GM10248 (cell line): Measurements from ENCODE around the gene ANKRD29.

Experiments used
- CTCF ChIA-PET: fragments of 300-600 bp; sonication (Branson Sonifier 250); formaldehyde crosslinking; extraction: SDS; loops from one replicate; lab custom pipeline; 2021; ENCODE audit warnings: antibody characterized with exemption; lab: Yijun Ruan, JAX
- POLR2A ChIA-PET: fragments of 350-650 bp; sonication (Branson Sonifier 250); formaldehyde crosslinking; extraction: SDS; loops from one replicate; lab custom pipeline; 2020; ENCODE audit warnings: antibody characterized with exemption; lab: Yijun Ruan, JAX
- DNase-seq: peaks from one replicate; pipeline ENCODE4 v3.0.0; 2012; ENCODE audit errors: extremely low spot score
- TF ChIP-seq, protein P1 (sequence below): IDR thresholded peaks from 2 replicates; pipeline ENCODE4 v1.5.1; 2012; ENCODE audit warnings: mild to moderate bottlenecking, low read depth; ENCODE audit errors: extremely low read depth, missing control alignments, control extremely low read depth

Gene ANKRD29

DNA sequence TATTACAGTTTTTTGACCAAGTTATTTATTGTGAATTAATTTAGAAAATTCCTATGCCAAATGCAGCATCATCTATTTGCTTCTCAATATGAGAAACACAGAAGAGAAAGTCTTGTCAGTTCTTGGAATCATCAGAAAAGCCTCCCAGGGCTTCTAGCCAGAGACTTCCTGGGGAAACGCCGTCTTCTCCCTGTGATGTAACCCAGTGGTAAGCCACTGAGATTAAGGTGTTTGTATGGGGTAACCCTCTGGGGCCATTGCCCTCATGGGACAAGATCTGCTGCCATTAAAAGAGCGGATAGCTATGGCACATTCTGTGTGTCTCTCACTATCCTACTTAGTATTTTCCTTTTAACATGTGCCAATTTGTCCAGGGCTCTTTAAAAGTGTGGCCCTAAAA lies 28.0 kb downstream of the ANKRD29 start:
- CTCF ChIA-PET, result interaction anchor here (1.2 kb wide), 1 partner anchor 12 kb away, joined by 3 read pairs; no protein-coding TSS in a partner anchor
- TF ChIP-seq, protein P1, sequence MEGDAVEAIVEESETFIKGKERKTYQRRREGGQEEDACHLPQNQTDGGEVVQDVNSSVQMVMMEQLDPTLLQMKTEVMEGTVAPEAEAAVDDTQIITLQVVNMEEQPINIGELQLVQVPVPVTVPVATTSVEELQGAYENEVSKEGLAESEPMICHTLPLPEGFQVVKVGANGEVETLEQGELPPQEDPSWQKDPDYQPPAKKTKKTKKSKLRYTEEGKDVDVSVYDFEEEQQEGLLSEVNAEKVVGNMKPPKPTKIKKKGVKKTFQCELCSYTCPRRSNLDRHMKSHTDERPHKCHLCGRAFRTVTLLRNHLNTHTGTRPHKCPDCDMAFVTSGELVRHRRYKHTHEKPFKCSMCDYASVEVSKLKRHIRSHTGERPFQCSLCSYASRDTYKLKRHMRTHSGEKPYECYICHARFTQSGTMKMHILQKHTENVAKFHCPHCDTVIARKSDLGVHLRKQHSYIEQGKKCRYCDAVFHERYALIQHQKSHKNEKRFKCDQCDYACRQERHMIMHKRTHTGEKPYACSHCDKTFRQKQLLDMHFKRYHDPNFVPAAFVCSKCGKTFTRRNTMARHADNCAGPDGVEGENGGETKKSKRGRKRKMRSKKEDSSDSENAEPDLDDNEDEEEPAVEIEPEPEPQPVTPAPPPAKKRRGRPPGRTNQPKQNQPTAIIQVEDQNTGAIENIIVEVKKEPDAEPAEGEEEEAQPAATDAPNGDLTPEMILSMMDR, result no peak
- no peak for DNase-seq
- POLR2A ChIA-PET, result no interaction called here

DNA sequence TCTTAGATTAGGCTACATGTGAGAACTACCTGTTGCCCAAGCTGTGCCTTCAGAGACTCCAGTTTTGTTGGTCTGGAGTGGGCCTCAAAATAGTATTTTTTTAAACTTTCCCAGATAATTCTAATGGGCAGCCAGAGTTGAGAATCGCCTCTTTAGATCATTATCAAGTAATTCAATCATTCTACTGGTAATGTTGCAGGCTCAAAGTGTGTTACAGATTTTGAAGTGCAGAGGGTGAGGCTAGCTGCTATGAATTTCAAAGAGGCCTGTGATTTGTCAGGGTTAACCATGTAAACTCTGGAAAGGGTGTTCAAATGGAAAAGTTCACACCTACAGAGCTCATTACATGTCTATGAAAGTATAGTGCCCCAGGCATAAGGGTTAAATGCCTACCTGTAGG lies 30.1 kb downstream of the ANKRD29 start:
- DNase-seq, result no peak
- ChIA-PET POLR2A (no interaction called here), CTCF (interaction anchor here (2.7 kb wide), 1 partner anchor 11 kb away, joined by 10 read pairs; no protein-coding TSS in a partner anchor)
- TF ChIP-seq, protein P1, result no peak

DNA sequence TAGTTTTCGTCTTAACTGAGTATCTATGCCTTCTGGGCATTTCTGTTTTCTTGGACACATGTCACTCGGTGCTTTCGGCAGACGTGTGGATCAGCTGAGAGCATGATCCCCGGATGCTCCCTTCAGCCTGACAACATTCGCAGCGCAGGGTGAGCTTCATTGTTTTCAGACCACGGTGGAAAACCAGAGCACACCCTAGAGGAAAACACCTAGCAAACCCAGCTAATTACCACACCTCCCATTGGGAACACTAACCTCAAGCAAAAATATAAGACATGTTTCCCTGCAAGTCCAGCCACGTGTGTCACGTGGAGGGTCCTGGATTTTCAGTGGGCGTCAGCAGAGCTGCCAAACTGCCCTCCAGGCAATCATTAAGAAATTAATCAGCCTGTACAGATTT lies 31.0 kb downstream of the ANKRD29 start:
- ChIA-PET POLR2A (no interaction called here), CTCF (interaction anchor here (2.7 kb wide), 1 partner anchor 10 kb away, joined by 10 read pairs; no protein-coding TSS in a partner anchor)
- TF ChIP-seq, protein P1, result no peak
- DNase-seq, result no peak

DNA sequence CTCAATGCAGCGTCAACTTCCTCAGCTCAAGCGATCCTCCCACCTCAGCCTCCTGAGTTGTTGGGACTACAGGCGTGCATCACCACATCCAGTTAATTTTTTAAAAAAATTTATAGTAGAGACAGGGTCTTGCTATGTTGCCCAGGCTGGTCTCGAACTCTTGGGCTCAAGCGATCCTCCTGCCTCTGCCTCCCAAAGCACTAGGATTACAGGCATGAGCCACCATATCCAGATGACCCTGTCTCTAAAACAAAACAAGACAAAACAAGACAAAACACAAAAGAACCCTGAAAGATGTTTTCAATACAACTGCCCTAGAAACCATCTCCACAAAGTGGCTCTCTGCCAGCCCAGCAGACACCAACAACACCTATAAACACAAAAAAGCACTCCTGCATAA lies 31.4 kb downstream of the ANKRD29 start:
- TF ChIP-seq, protein P1, result no peak
- no peak for DNase-seq
- ChIA-PET CTCF (interaction anchor here (2.7 kb wide), 1 partner anchor 9 kb away, joined by 10 read pairs; no protein-coding TSS in a partner anchor), POLR2A (interaction anchor here (0.7 kb wide), 1 partner anchor 179 kb away, joined by 3 read pairs; no protein-coding TSS in a partner anchor)

DNA sequence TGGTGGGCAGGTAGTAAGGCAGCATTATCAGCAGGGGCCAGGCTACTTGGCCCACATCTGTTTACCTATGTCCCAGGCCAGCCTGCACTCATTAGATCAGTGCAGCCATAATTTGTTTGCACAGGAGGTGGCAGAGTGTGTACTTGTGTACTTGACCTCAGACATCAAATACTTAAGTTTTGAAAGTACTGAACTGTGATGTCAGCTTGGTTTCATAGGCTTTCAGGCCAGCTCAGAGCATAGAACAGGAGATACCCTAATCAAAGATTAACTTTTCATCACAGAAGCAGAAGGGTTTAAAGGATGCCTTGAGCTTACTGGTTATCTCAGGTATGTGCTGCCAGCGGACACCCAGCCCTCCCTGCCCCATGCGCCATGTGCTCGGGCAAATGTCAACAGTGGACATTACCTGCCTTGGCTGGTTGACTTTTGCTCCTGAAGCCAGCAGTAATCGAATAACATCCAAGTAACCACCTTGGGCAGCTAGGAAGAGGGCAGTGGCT lies 33.2 kb downstream of the ANKRD29 start:
- TF ChIP-seq, protein P1, result peak; percentile 20
- ChIA-PET POLR2A (interaction anchor here (0.6 kb wide), 1 partner anchor 167 kb away, joined by 3 read pairs; no protein-coding TSS in a partner anchor), CTCF (interaction anchor here (0.7 to 2.3 kb wide), 4 partner anchors 9 to 289 kb away, joined by 3 to 8 read pairs (median 4); no protein-coding TSS in a partner anchor)
- peak; percentile 52 for DNase-seq

DNA sequence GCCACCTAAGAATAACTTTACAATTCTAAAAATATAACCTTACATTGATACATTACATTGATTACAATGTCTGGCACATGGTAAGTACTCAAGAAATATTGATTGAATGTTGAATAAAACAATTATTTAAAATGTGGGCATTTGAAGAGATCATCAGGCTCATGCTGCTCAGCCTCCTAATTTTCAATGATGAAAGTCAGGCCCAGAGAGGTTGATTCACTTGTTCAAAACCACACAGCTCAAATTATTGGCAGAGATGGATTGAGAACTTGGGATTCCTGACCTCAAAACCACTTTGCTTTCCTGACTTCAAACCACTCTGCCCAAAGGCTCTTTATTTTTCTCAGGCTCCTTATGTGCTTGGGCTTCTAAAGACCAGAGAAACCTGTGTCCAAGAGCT lies 34.7 kb downstream of the ANKRD29 start:
- DNase-seq, result no peak
- TF ChIP-seq, protein P1, result no peak
- POLR2A ChIA-PET, result no interaction called here
- CTCF ChIA-PET, result interaction anchor here (0.9 to 2.3 kb wide), 4 partner anchors 10 to 291 kb away, joined by 3 to 8 read pairs (median 6); no protein-coding TSS in a partner anchor
